Activated T-cell treated with anti-CD3 and anti-CD28 coated beads, Interleukin-2, amount 50 U/mL, for 24 hours (primary cell): ENCODE measurements around the gene MAPK7.
"Not testable (repeated sequence)": the region's sequence is repeated elsewhere in the genome, so short reads cannot be mapped to it uniquely, and the experiment has no call there.

Source experiments
- DNase-seq: peaks from one replicate; pipeline ENCODE4 v3.0.0-alpha.2; 2020
- H3K27ac Mint-ChIP-seq: 2 replicates; pipeline ENCODE4 v1.8.0; 2020; ENCODE audit warnings: mild to moderate bottlenecking, mixed read lengths
- H3K27me3 Mint-ChIP-seq: 2 replicates; pipeline ENCODE4 v1.8.0; 2020; ENCODE audit warnings: mixed read lengths
- H3K36me3 Mint-ChIP-seq: 2 replicates; pipeline ENCODE4 v1.8.0; 2020; ENCODE audit warnings: low read depth, mixed read lengths
- H3K4me1 Mint-ChIP-seq: 2 replicates; pipeline ENCODE4 v1.8.0; 2020; ENCODE audit warnings: low read depth, mixed read lengths
- H3K4me3 Mint-ChIP-seq: 2 replicates; pipeline ENCODE4 v1.8.0; 2020; ENCODE audit warnings: mild to moderate bottlenecking, moderate library complexity, mixed read lengths
- H3K9me3 Mint-ChIP-seq: 2 replicates; pipeline ENCODE4 v1.8.0; 2020; ENCODE audit warnings: mixed read lengths

Gene MAPK7

GRCh38 chr17:19347323-19348080, 30.8 kb upstream of the MAPK7 start:
- Mint-ChIP-seq H3K9me3 (no peaks in the 10 kb centered on the region), H3K27me3 (peaks cover 3% of the 10 kb centered on the region), H3K36me3 (no peaks in the 10 kb centered on the region), H3K27ac (no peak overlapping the region), H3K4me1 (no peaks in the 10 kb centered on the region), H3K4me3 (no peak overlapping the region)
- DNase-seq: peak; percentile 20

- no peak overlapping the region for H3K27ac Mint-ChIP-seq
- no peaks in the 10 kb centered on the region for H3K4me1 Mint-ChIP-seq
- H3K9me3 Mint-ChIP-seq: no peaks in the 10 kb centered on the region
- DNase-seq: peak; percentile 19
- H3K36me3 Mint-ChIP-seq: no peaks in the 10 kb centered on the region
- peaks cover 3% of the 10 kb centered on the region for H3K27me3 Mint-ChIP-seq
- H3K4me3 Mint-ChIP-seq: no peak overlapping the region
Measured at GRCh38 chr17:19348081-19348650, 30.1 kb upstream of the MAPK7 start.

- Mint-ChIP-seq H3K4me1 (no peaks in the 10 kb centered on the region), H3K36me3 (no peaks in the 10 kb centered on the region), H3K9me3 (no peaks in the 10 kb centered on the region), H3K4me3 (no peak overlapping the region), H3K27ac (no peak overlapping the region), H3K27me3 (peaks cover 3% of the 10 kb centered on the region)
- peak; percentile 14 for DNase-seq
Measured at GRCh38 chr17:19348806-19349205, 29.5 kb upstream of the MAPK7 start.

- H3K36me3 Mint-ChIP-seq, H3K27me3 Mint-ChIP-seq, H3K4me1 Mint-ChIP-seq, H3K4me3 Mint-ChIP-seq, H3K27ac Mint-ChIP-seq, DNase-seq, H3K9me3 Mint-ChIP-seq: not testable (repeated sequence)
Measured at GRCh38 chr17:19353401-19353800, 24.9 kb upstream of the MAPK7 start.

GRCh38 chr17:19354748-19355147, 23.6 kb upstream of the MAPK7 start:
- Mint-ChIP-seq H3K36me3 (no peaks in the 10 kb centered on the region), H3K27me3 (peaks cover 15% of the 10 kb centered on the region), H3K4me1 (no peaks in the 10 kb centered on the region), H3K9me3 (no peaks in the 10 kb centered on the region), H3K27ac (no peak overlapping the region), H3K4me3 (no peak overlapping the region)
- DNase-seq: no peak

- Mint-ChIP-seq H3K36me3 (no peaks in the 10 kb centered on the region), H3K9me3 (no peaks in the 10 kb centered on the region), H3K27me3 (peaks cover 17% of the 10 kb centered on the region), H3K4me3 (no peak overlapping the region), H3K4me1 (peaks cover 7% of the 10 kb centered on the region), H3K27ac (no peak overlapping the region)
- peak; percentile 7 for DNase-seq
Measured at GRCh38 chr17:19357351-19357750, 20.9 kb upstream of the MAPK7 start.

GRCh38 chr17:19357761-19358160, 20.5 kb upstream of the MAPK7 start:
- H3K27ac Mint-ChIP-seq: no peak overlapping the region
- H3K9me3 Mint-ChIP-seq: no peaks in the 10 kb centered on the region
- peaks cover 8% of the 10 kb centered on the region for H3K4me1 Mint-ChIP-seq
- peak; percentile 7 for DNase-seq
- H3K27me3 Mint-ChIP-seq: peaks cover 17% of the 10 kb centered on the region
- no peaks in the 10 kb centered on the region for H3K36me3 Mint-ChIP-seq
- H3K4me3 Mint-ChIP-seq: no peak overlapping the region

- no peak overlapping the region for H3K27ac Mint-ChIP-seq
- no peaks in the 10 kb centered on the region for H3K36me3 Mint-ChIP-seq
- DNase-seq: no peak
- H3K4me1 Mint-ChIP-seq: peaks cover 10% of the 10 kb centered on the region
- no peaks in the 10 kb centered on the region for H3K9me3 Mint-ChIP-seq
- peaks cover 17% of the 10 kb centered on the region for H3K27me3 Mint-ChIP-seq
- no peak overlapping the region for H3K4me3 Mint-ChIP-seq
Measured at GRCh38 chr17:19359151-19359550, 19.1 kb upstream of the MAPK7 start.

- Mint-ChIP-seq H3K27ac (no peak overlapping the region), H3K4me3 (no peak overlapping the region), H3K27me3 (peaks cover 15% of the 10 kb centered on the region), H3K4me1 (peaks cover 10% of the 10 kb centered on the region), H3K36me3 (no peaks in the 10 kb centered on the region), H3K9me3 (no peaks in the 10 kb centered on the region)
- no peak for DNase-seq
Measured at GRCh38 chr17:19359856-19360255, 18.4 kb upstream of the MAPK7 start.

GRCh38 chr17:19360772-19361171, 17.5 kb upstream of the MAPK7 start:
- H3K9me3 Mint-ChIP-seq: no peaks in the 10 kb centered on the region
- no peak for DNase-seq
- H3K36me3 Mint-ChIP-seq: no peaks in the 10 kb centered on the region
- H3K4me3 Mint-ChIP-seq: no peak overlapping the region
- no peak overlapping the region for H3K27ac Mint-ChIP-seq
- peaks cover 10% of the 10 kb centered on the region for H3K4me1 Mint-ChIP-seq
- H3K27me3 Mint-ChIP-seq: peaks cover 15% of the 10 kb centered on the region

GRCh38 chr17:19361326-19361725, 17.0 kb upstream of the MAPK7 start:
- Mint-ChIP-seq H3K4me1 (peaks cover 10% of the 10 kb centered on the region), H3K9me3 (no peaks in the 10 kb centered on the region), H3K4me3 (peak overlapping the region; percentile 84), H3K36me3 (no peaks in the 10 kb centered on the region), H3K27me3 (peaks cover 15% of the 10 kb centered on the region), H3K27ac (no peak overlapping the region)
- no peak for DNase-seq

- peak overlapping the region; percentile 84 for H3K4me3 Mint-ChIP-seq
- peaks cover 10% of the 10 kb centered on the region for H3K4me1 Mint-ChIP-seq
- H3K9me3 Mint-ChIP-seq: no peaks in the 10 kb centered on the region
- no peaks in the 10 kb centered on the region for H3K36me3 Mint-ChIP-seq
- peaks cover 15% of the 10 kb centered on the region for H3K27me3 Mint-ChIP-seq
- DNase-seq: no peak
- peak overlapping the region; percentile 35 for H3K27ac Mint-ChIP-seq
Measured at GRCh38 chr17:19361944-19362276, 16.4 kb upstream of the MAPK7 start.

GRCh38 chr17:19362277-19363113, 15.8 kb upstream of the MAPK7 start, which contains the start of gene B9D1:
B9D1 (minus strand) TSS chr17:19362723; CDS start chr17:19362569, 154 bp downstream.
- H3K9me3 Mint-ChIP-seq: no peaks in the 10 kb centered on the region
- H3K36me3 Mint-ChIP-seq: no peaks in the 10 kb centered on the region
- peak within 1 kb of the TSS; percentile 93 for H3K27ac Mint-ChIP-seq
- peaks cover 15% of the 10 kb centered on the region for H3K27me3 Mint-ChIP-seq
- H3K4me1 Mint-ChIP-seq: peaks cover 10% of the 10 kb centered on the region
- DNase-seq: peak; percentile 98
- H3K4me3 Mint-ChIP-seq: peak within 1 kb of the TSS; percentile 84

GRCh38 chr17:19363114-19363438, 15.2 kb upstream of the MAPK7 start:
- no peak for DNase-seq
- H3K4me3 Mint-ChIP-seq: peak overlapping the region; percentile 84
- no peaks in the 10 kb centered on the region for H3K9me3 Mint-ChIP-seq
- peaks cover 10% of the 10 kb centered on the region for H3K4me1 Mint-ChIP-seq
- no peaks in the 10 kb centered on the region for H3K36me3 Mint-ChIP-seq
- no peak overlapping the region for H3K27ac Mint-ChIP-seq
- peaks cover 15% of the 10 kb centered on the region for H3K27me3 Mint-ChIP-seq
